Thyroid gland (tissue), 4 donors: ENCODE results near the gene HMX3. TPM values are rescaled to one million over a fixed set of nuclear protein-coding genes. Genes with fewer than 3 reads are reported as not detected.

Experiments used
- DNase-seq, 2 donors: peaks; one replicate each; pipeline ENCODE4 v3.0.0-alpha.2; 2019
- H3K27ac ChIP-seq, 3 donors: fragments of 200-600 bp; sonication (generic); 1 replicate in 2 of 3; 2 replicates in 1 of 3; pipeline ENCODE4 v1.5.1; 2016 to 2019; ENCODE audit warnings: mild to moderate bottlenecking in 1 of 3, moderate library complexity in 1 of 3
- H3K27me3 ChIP-seq: fragments of 200-600 bp; sonication (generic); one replicate; pipeline ENCODE4 v1.5.1; 2019
- H3K36me3 ChIP-seq, 2 donors: fragments of 200-600 bp; sonication (generic); one replicate each; pipeline ENCODE4 v1.5.1; 2016 to 2019
- H3K4me1 ChIP-seq, 2 donors: fragments of 200-600 bp; sonication (generic); one replicate each; pipeline ENCODE4 v1.5.1; 2017 to 2019
- H3K4me3 ChIP-seq, 3 donors: fragments of 200-600 bp; sonication (generic); replicated peaks in 1 of 3; 1 replicate in 2 of 3; 2 replicates in 1 of 3; pipeline ENCODE4 v1.5.1; 2016; ENCODE audit warnings: mild to moderate bottlenecking in 1 of 3
- H3K9me3 ChIP-seq: fragments of 200-600 bp; sonication (generic); one replicate; pipeline ENCODE4 v1.5.1; 2017
- CTCF ChIP-seq, 6 experiments: fragments of 200-600 bp in 3 of 6; fragments of 450-650 bp in 3 of 6; sonication (generic) in 3 of 6; IDR thresholded peaks; one replicate each; pipeline ENCODE4 v1.5.1; 2016 to 2019; ENCODE audit warnings: antibody characterized with exemption in 6 of 6, mild to moderate bottlenecking in 2 of 6, inconsistent platforms in 1 of 6, moderate library complexity in 1 of 6
- POLR2A ChIP-seq, 2 donors: fragments of 450-650 bp; IDR thresholded peaks; one replicate each; pipeline ENCODE4 v1.6.1; 2017; ENCODE audit warnings: antibody characterized with exemption in 2 of 2, mild to moderate bottlenecking in 2 of 2, moderate library complexity in 1 of 2
- WGBS, 2 donors: methylation state at CpG; one replicate each; pipeline ENCODE4 v1.1.5; 2017; 5-methylcytosine and 5-hydroxymethylcytosine counted together
- intact Hi-C: fragments of 100-400 bp; cut with DNase I; formaldehyde crosslinking; loops from one replicate; pipeline ENCODE4 v1.15.1; 2023
- total RNA-seq, 4 donors: library from RNA; depleted of rRNA; stranded (reverse); fragments of >200 nt; gene quantifications; one replicate each; pipeline ENCODE4 v1.2.3, GENCODE V29; 2016

HMX3 gene
- total RNA-seq, 4 donors from 2014 or later = not detected

GRCh38 chr10:123126246-123126645 is 9.5 kb upstream of the HMX3 start:
- no peak for DNase-seq
- H3K9me3 ChIP-seq = no peaks in the 10 kb centered on the region
- TF ChIP-seq CTCF (IDR thresholded peaks at IDR 0.05) (no peak), POLR2A (IDR thresholded peaks at IDR 0.05) (no peak)
- no peaks in the 10 kb centered on the region for H3K4me1 ChIP-seq
- no peaks in the 10 kb centered on the region for H3K36me3 ChIP-seq
- H3K4me3 ChIP-seq = no peak overlapping the region
- WGBS, 2 donors = 71 to 77% methylated on average over 5 of the region's 5 CpGs
- intact Hi-C loops = no loop called here
- H3K27ac ChIP-seq = no peak overlapping the region
- no peaks in the 10 kb centered on the region for H3K27me3 ChIP-seq

- intact Hi-C loops = loop anchor here (5.0 kb wide), 1 partner anchor 428 kb away; no protein-coding TSS in a partner anchor
- Histone ChIP-seq H3K27ac (no peak overlapping the region), H3K36me3 (no peaks in the 10 kb centered on the region), H3K4me3 (no peak overlapping the region), H3K4me1 (peaks cover 8 to 22% of the 10 kb centered on the region in 2 donors), H3K9me3 (no peaks in the 10 kb centered on the region), H3K27me3 (peaks cover 19% of the 10 kb centered on the region)
- TF ChIP-seq CTCF (IDR thresholded peaks at IDR 0.05) (no peak), POLR2A (IDR thresholded peaks at IDR 0.05) (no peak)
- no peak for DNase-seq
- WGBS, 2 donors = 72 to 86% methylated on average over 3 to 4 of the region's 4 CpGs
Observed at GRCh38 chr10:123129618-123130271, 6.0 kb upstream of the HMX3 start.

GRCh38 chr10:123132576-123133477 is 2.9 kb upstream of the HMX3 start:
- TF ChIP-seq CTCF (IDR thresholded peaks at IDR 0.05) (peak; percentile 75 to 94 (median 84)), POLR2A (IDR thresholded peaks at IDR 0.05) (no peak)
- Histone ChIP-seq H3K36me3 (no peaks in the 10 kb centered on the region), H3K27me3 (peaks cover 40% of the 10 kb centered on the region), H3K9me3 (no peaks in the 10 kb centered on the region), H3K4me1 (peaks cover 35 to 53% of the 10 kb centered on the region in 2 donors), H3K4me3 (no peak overlapping the region), H3K27ac (no peak overlapping the region)
- WGBS, 2 donors = 3 to 4% methylated on average over 31 to 43 of the region's 48 CpGs
- DNase-seq = peak; percentile 83 to 87
- intact Hi-C loops = loop anchor here (5.0 kb wide), 1 partner anchor 424 kb away; no protein-coding TSS in a partner anchor

- 5 to 6% methylated on average over 26 to 27 of the region's 40 CpGs for WGBS, 2 donors
- H3K9me3 ChIP-seq = no peaks in the 10 kb centered on the region
- H3K4me3 ChIP-seq = no peak overlapping the region
- no peak overlapping the region for H3K27ac ChIP-seq
- no peaks in the 10 kb centered on the region for H3K36me3 ChIP-seq
- DNase-seq = no peak
- H3K4me1 ChIP-seq = peaks cover 35 to 54% of the 10 kb centered on the region in 2 donors
- peaks cover 48% of the 10 kb centered on the region for H3K27me3 ChIP-seq
- TF ChIP-seq CTCF (IDR thresholded peaks at IDR 0.05) (no peak), POLR2A (IDR thresholded peaks at IDR 0.05) (no peak)
- intact Hi-C loops = loop anchor here (5.0 kb wide), 1 partner anchor 424 kb away; no protein-coding TSS in a partner anchor
Observed at GRCh38 chr10:123133541-123134342, 2.0 kb upstream of the HMX3 start.
